GM18520 (cell line): ENCODE data around the gene SLC25A17.
"Not testable (repeated sequence)": the region's sequence is repeated elsewhere in the genome, so short reads cannot be mapped to it uniquely, and the experiment has no call there.

Source experiments
- ATAC-seq: cut with Tn5 transposase; IDR thresholded peaks from one replicate; pipeline ENCODE4 v1.9.1; 2021; ENCODE audit not compliant: unreplicated experiment

SLC25A17 gene, protein sequence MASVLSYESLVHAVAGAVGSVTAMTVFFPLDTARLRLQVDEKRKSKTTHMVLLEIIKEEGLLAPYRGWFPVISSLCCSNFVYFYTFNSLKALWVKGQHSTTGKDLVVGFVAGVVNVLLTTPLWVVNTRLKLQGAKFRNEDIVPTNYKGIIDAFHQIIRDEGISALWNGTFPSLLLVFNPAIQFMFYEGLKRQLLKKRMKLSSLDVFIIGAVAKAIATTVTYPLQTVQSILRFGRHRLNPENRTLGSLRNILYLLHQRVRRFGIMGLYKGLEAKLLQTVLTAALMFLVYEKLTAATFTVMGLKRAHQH

DNA sequence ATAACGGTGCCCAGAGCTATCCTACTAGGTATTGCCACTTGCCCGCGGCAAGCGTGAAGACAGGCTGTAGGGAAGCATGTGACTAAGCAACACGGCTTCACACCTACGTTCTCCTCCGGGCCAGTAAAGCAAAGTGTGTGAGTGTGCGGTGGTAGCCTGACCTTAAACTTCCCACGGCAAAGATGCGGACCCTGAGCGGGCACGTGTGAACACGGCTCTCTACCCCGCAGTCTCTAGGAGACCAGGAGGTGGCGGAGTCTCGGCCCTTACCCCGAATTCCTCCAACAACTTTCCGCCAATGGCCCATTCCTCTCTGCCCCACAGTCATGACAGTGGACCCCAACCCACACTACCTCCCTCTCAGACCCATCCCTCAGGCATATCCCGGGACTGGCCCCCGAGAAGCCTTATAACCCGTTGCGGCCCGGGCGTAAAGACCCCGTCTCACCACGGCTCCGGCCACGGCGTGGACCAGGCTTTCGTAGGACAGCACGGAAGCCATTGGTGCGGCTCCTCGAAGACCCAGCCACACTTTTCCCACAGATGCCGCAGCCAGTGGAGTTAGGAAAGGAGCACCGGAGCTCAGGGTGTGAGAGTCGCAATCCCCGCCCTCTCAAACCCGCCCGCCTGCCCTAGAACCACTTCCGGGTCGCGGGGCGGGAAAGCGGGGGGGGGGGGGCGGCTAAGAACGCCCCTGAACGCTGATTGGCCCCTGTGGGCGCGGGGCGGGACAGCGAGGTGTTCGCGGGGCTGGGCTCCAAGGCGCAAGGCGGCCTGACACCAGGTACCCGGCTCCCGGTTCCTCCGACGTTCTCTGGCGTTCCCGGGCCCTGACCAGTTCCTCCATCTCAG lies at the start of gene SLC25A17:
Gene SLC25A17, minus strand, starts transcription at position 600 of the 852 bp plus-strand sequence. Its CDS starts 98 bp downstream, at position 502.
- ATAC-seq, result peak; percentile 56

- not testable (repeated sequence) for ATAC-seq
Observed at GRCh38 chr22:40868379-40868778, 49.2 kb upstream of the SLC25A17 start.

DNA sequence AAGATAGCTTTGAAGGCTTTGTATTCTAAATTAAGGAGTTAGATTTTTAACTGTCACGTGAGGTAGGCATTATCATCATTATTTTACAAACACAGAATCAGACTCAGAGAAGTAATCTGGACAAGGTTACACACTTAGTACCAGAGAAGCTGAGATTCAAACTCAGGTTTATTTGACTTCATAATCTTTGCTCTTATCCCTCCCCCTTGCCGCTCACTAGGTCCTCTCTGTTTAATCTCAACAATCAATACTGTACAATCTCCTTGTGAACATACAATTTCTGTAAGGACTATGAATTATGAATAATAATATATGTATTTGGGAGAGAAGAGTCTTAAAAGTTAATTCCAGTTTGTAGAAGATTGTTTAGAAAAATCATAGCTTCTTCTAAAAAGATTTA lies 48.0 kb upstream of the SLC25A17 start:
- no peak for ATAC-seq

DNA sequence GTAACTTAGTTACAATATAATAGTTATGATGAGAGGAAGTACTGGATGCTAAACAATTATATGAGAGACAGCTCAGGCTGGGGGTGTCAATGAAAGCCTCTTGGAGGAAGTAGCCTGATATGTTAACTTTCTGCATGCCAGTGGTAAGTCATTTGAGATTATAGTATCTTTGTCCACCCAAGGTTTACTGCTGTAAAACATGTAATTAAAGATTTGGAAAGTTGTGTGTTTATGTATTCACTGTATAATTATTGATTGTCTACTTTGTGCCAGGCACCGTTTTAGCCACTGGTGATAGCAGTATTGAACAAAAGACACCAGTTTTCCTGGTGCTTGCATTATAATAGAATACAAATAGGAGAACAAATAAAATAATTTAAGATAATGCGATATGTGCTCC lies 43.4 kb upstream of the SLC25A17 start:
- ATAC-seq, result no peak

DNA sequence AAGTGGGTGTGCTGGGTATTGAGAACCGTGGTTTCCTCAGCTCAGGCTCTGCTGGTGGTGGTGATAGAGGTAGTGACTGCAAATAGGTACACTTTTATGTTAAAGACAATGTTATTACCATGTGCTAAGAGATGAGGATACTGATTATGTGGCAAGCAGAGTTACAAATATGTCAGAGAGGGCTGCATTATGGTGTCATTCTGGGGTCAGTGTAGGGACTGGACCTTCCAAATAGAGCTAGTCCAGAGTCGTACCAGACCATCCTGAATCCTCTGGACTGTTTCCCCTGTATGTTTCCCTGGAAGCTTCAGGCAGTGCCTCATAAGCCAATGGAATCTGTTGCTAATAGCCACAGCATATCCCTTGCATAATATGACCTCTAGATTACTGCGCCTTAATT lies 42.9 kb upstream of the SLC25A17 start, which contains the start of gene DNAJB7:
Gene DNAJB7, minus strand, starts transcription at position 101 of the 400 bp plus-strand sequence. CDS start 119 bp downstream, outside the sequence.
- no peak for ATAC-seq

DNA sequence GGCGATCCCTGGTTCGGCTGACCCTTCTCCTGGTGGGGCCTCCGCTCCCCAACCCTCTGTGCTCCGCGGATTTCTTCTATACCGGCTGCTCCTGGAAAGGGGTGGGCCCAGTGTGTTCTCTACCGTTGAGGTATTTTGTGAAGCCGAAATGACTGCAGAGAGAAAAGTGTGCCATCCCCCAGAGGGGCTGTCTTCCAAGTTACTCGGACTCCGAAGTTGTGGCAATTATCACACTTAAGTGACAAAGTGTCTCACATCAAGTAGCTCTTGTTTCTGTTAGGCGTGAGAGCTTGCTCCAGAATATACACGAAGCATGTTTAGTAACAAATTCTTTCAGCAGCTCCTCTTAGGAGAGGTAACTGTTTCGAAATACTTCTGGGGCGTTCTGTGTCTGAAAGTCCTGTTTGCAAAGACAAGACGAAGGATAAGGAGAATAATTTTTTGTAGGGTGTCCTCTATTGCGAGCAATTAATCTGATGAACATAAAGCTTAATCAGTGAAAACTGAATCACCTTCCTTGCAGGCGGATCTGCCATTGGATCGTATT lies 38.2 kb upstream of the SLC25A17 start:
- ATAC-seq, result no peak

GRCh38 chr22:40856513-40857308 lies 37.6 kb upstream of the SLC25A17 start, which contains the start of the genes ST13 and XPNPEP3:
TSS of gene ST13 (minus strand) at chr22:40856639. CDS start at chr22:40856540, 99 bp downstream.
TSS of gene XPNPEP3 (plus strand) at chr22:40857148. CDS start at chr22:40857182, 34 bp downstream.
- peak; percentile 81 for ATAC-seq

DNA sequence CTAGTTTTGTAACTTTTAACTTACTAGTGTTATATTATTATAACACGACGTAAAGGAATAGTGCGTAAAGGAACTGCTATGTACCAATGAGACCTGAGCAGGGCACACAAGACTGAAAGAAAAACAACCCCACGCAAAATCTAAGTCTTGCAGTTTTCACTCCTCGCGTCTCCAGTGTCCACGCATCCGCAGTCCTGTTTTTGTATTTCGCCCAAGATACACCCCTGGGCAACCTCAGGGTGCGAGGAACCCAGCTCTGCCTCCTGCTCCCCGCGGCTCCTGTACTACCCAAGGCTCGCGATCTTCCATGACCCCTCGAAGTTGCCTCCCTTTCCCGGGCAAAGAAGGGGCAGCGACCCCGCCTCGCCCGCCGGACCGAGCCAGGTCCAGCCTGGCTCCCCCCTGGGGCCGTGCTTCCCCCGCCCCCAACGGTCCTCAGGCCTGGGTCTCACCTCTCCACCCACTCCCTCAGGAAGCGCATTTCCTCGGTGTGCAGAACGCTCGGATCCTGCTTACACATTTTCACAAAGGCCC lies 36.9 kb upstream of the SLC25A17 start:
- peak; percentile 4 for ATAC-seq

DNA sequence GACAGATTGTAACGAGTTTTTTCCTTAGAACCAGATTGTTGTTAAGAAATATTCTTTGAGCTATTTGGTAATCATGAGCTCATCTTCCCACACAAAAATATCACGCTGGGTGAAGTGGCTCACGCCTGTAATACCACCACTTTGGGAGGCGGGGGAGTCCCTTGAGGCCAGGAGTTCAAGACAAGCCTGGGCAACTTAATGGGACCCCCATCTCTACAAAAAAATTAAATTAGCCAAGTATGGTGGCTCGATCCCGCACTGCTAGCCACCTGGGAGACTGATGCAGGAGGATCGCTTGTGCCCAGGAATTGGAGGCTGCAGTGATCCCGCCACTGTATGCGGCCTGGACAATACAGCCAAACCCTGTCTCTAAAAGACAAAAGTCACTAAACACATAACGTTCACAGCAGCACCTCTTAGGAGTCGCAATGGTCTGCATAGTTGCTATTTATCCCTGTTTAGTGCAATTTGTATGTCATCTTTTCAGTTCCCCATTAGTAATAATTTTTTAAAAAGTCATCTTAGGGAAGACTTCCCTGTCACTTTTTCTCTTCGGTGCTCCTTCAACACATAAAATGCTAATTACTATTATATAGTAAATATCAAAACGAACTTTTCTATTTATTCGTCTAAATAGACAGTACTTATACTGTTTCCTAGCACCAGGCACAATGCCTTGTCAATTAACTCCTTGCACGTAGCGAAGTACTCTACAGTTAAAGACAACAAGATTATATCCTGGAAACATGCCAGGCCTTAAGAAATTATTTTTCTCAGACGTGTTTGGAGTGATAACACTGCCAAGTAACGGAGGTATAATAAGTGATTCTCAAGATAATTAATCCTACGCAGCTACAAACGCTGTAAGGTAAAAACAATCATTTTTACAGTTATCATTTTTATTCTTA lies 36.2 kb upstream of the SLC25A17 start:
- ATAC-seq, result no peak

DNA sequence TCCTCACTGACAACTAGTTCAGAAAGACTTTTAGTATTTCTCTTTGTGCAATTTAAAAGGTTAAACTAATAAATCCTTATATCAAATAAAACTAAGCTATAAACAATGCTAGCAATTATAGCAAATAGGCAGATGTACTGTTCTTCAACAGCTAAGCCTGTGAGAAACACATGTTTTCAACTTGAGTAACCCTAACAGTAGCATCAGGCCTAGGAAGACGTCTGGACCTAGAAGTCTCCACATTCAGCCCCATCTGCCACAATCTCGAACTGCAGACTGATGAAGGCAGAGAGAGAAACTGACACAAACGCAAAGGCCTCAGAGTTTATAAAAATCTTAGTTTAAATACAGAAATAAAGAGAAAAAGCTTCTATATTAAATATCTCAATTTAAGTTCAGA lies 34.8 kb upstream of the SLC25A17 start:
- ATAC-seq, result no peak

DNA sequence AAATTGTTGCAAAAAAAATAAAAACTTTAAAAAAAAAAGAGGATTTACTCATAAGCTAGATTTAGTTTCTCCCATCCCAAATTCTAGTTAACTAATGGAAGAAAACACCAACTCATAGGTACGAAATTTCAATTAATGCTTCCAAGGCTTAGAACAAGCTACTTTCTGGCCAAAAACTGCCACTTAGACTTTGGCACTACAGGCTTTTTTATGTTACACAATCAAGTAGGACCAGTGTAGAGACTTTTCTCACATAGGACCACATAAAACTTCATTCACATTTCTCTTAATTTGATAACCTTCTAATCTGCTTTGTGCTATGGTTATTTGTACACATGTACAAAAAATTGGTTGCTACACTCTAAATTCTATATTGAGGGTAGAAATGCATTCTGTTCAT lies 34.2 kb upstream of the SLC25A17 start:
- ATAC-seq, result no peak

DNA sequence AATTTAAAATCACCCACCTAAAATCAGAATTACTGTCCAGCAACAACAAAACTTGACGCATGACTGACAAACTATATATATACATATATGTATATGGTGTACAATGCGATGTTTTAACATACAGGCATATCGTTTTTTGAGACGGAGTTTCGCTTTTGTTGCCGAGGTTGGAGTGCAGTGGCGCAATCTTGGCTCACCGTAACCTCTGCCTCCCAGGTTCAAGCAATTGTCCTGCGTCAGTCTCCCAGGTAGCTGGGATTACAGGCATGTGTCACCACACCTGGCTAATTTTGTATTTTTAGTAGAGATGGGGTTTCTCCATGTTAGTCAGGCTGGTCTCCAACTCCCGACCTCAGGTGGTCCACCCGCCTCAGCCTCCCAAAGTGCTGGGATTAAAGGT lies 26.7 kb upstream of the SLC25A17 start:
- not testable (repeated sequence) for ATAC-seq

DNA sequence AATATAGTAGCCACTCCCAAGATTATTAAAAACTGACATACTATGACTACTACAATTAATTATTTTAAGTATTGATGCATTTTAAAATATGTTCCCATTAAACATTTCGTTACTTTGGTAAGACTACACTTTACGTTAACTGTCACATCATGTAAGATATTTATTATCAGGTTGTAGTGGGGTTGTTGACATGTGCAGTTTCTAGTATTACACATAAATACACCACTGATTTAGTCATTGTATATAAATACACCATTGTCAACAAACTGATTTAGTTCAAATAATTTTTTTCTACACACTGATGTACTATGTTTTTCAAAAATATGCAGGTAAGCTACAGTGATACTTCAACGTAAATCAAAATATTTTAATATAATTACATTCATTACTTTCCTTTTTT lies 25.8 kb upstream of the SLC25A17 start:
- no peak for ATAC-seq

DNA sequence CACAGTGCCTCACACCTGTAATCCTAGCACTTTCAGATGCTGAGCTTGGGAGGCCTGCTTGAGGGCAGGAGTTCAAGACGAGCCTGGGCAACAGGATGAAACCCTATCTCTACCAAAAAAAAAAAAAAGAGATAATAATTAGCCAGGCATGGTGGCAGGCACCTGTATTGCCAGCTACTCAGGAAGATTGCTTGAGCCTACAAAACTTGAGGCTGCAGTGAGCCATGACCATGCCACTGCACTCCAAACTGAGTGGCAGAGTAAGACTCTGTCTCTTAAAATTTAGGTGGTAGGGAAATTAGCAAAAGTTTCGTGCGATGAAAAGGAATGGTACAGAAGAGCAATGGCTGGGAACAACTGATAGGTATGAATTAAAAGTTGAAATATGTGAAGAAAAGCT lies 19.3 kb upstream of the SLC25A17 start:
- ATAC-seq, result no peak

GRCh38 chr22:40834619-40835018 lies 15.5 kb upstream of the SLC25A17 start:
- ATAC-seq, result no peak

GRCh38 chr22:40829131-40829530 lies 10.0 kb upstream of the SLC25A17 start:
- no peak for ATAC-seq

GRCh38 chr22:40826984-40827741 lies 8.0 kb upstream of the SLC25A17 start:
- no peak for ATAC-seq

GRCh38 chr22:40826292-40826691 lies 7.1 kb upstream of the SLC25A17 start:
- not testable (repeated sequence) for ATAC-seq

DNA sequence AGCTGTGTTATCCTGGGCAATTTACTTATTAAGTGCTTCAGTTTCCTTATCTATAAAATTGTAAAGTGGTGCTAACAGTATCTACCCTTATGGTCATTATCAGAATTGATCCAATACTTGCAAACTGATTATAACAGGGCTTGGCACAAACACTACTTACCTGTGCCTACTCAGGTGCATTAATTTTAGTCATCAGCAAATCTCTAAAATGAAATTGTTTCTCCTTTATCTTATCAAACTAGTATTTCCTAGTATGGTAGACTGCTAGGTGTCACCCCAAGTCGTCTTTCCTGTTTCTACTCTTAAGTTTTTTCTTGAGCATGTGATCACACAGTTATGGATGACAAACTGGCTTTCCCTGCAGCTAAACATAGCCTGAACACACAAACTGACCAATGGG lies 4.3 kb upstream of the SLC25A17 start:
- no peak for ATAC-seq
